MM.1S (cell line): ENCODE data around the gene TMEM19.

ENCODE experiments used
- CTCF ChIP-seq: fragments of 300-600 bp; sonication (generic); IDR thresholded peaks from 2 replicates; pipeline ENCODE4 v1.5.1; 2016; ENCODE audit warnings: antibody characterized with exemption, low read length, mixed read lengths
- EZH2 ChIP-seq: fragments of 300-600 bp; sonication (generic); optimal IDR thresholded peaks from 2 replicates; pipeline ENCODE3; 2017; ENCODE audit warnings: low read depth, mild to moderate bottlenecking, antibody characterized with exemption, low read length, mixed read lengths

- TF ChIP-seq CTCF (no peak), EZH2 (no peak)
These were observed 42.1 kb downstream of the TMEM19 start for GRCh38 chr12:71727958-71728357.
